Testis (tissue), 3 donors: ENCODE measurements around the gene SPACA7. TPM values are rescaled to one million over a fixed set of nuclear protein-coding genes. Genes with fewer than 3 reads are reported as not detected.
"Not testable (repeated sequence)": the region's sequence is repeated elsewhere in the genome, so short reads cannot be mapped to it uniquely, and the experiment has no call there.

Source experiments
- DNase-seq: peaks from one replicate; pipeline ENCODE4 v3.0.0-alpha.2; 2019
- H3K27ac ChIP-seq, 2 donors: fragments of 200-600 bp; sonication (generic); one replicate each; pipeline ENCODE4 v1.5.1; 2019
- H3K27me3 ChIP-seq: fragments of 200-600 bp; sonication (generic); one replicate; pipeline ENCODE4 v1.5.1; 2019
- H3K36me3 ChIP-seq: fragments of 200-600 bp; sonication (generic); one replicate; pipeline ENCODE4 v1.5.1; 2017; ENCODE audit warnings: low read depth; ENCODE audit errors: missing control alignments
- H3K4me1 ChIP-seq: fragments of 200-600 bp; sonication (generic); one replicate; pipeline ENCODE4 v1.5.1; 2019
- H3K4me3 ChIP-seq, 2 donors: fragments of 200-600 bp; sonication (generic); one replicate each; pipeline ENCODE4 v1.5.1; 2017 to 2019
- H3K9me3 ChIP-seq: fragments of 200-600 bp; sonication (generic); one replicate; pipeline ENCODE4 v1.5.1; 2017
- CTCF ChIP-seq, 3 experiments: fragments of 450-650 bp in 2 of 3; fragments of 200-600 bp in 1 of 3; sonication (generic) in 1 of 3; IDR thresholded peaks; one replicate each; pipeline ENCODE4 v1.5.1; 2016 to 2019; ENCODE audit warnings: antibody characterized with exemption in 3 of 3, mild to moderate bottlenecking in 2 of 3, moderate library complexity in 1 of 3
- POLR2A ChIP-seq: fragments of 450-650 bp; IDR thresholded peaks from one replicate; pipeline ENCODE4 v1.6.1; 2017; ENCODE audit warnings: antibody characterized with exemption, mild to moderate bottlenecking, moderate library complexity
- WGBS, 2 donors: methylation state at CpG; one replicate each; pipeline ENCODE4 v1.1.5; 2018; 5-methylcytosine and 5-hydroxymethylcytosine counted together
- intact Hi-C: fragments of 100-400 bp; cut with DNase I; formaldehyde crosslinking; loops from one replicate; pipeline ENCODE4 v1.15.1; 2023; ENCODE audit warnings: low total_unique reads
- polyA plus RNA-seq: library from polyadenylated mRNA; stranded (reverse); fragments of 350-450 nt; fragmentation: Illumina TruSeq; extraction: RNeasy Lipid Tissue Mini Kit (QIAGEN cat#74804); gene quantifications from one replicate; pipeline ENCODE4 v1.2.3, GENCODE V29; 2014; ENCODE audit warnings: low read depth, low replicate concordance; ENCODE audit not compliant: insufficient read depth
- total RNA-seq, 2 donors: library from RNA; depleted of rRNA; stranded (reverse); fragments of >200 nt; gene quantifications; one replicate each; pipeline ENCODE4 v1.2.3, GENCODE V29; 2016

The SPACA7 gene
- total and polyA plus RNA-seq, 3 donors from 2014 or later = 27.7 to 97.6 (median 63.0) TPM

- no peaks in the 10 kb centered on the region for H3K9me3 ChIP-seq
- H3K4me1 ChIP-seq = no peaks in the 10 kb centered on the region
- DNase-seq = no peak
- intact Hi-C loops = no loop called here
- no peak overlapping the region for H3K4me3 ChIP-seq
- no peak for TF ChIP-seq CTCF (IDR thresholded peaks at IDR 0.05)
- no peak for TF ChIP-seq POLR2A
- H3K27ac ChIP-seq = no peak overlapping the region
- H3K36me3 ChIP-seq = no peaks in the 10 kb centered on the region
- no peaks in the 10 kb centered on the region for H3K27me3 ChIP-seq
These were observed 52.5 kb downstream of the SPACA7 start for GRCh38 chr13:112428704-112429103.

GRCh38 chr13:112431734-112432133 lies 55.6 kb downstream of the SPACA7 start:
- intact Hi-C loops = no loop called here
- Histone ChIP-seq H3K36me3 (no peaks in the 10 kb centered on the region), H3K4me1 (no peaks in the 10 kb centered on the region), H3K4me3 (no peak overlapping the region), H3K27ac (no peak overlapping the region), H3K9me3 (no peaks in the 10 kb centered on the region), H3K27me3 (no peaks in the 10 kb centered on the region)
- TF ChIP-seq POLR2A (no peak), CTCF (IDR thresholded peaks at IDR 0.05) (no peak)
- 77 to 83% methylated on average over 5 of the region's 5 CpGs for WGBS, 2 donors
- DNase-seq = no peak

- 83% methylated on average over 4 of the region's 5 CpGs; no CpG with 5 or more reads in 1 of the 2 donors for WGBS, 2 donors
- not testable (repeated sequence) for H3K4me3 ChIP-seq, H3K36me3 ChIP-seq
These were observed 56.6 kb downstream of the SPACA7 start for GRCh38 chr13:112432734-112433133.

GRCh38 chr13:112433517-112433916 lies 57.4 kb downstream of the SPACA7 start:
- H3K36me3 ChIP-seq, H3K4me3 ChIP-seq, DNase-seq, H3K9me3 ChIP-seq, intact Hi-C loops, H3K27me3 ChIP-seq, H3K27ac ChIP-seq, H3K4me1 ChIP-seq: not testable (repeated sequence)
- WGBS, 2 donors = 75 to 88% methylated on average over 6 to 12 of the region's 16 CpGs

More at GRCh38 chr13:112432734-112433133, 56.6 kb downstream of the SPACA7 start:
- H3K4me1 ChIP-seq, H3K9me3 ChIP-seq, DNase-seq, H3K27ac ChIP-seq, intact Hi-C loops, H3K27me3 ChIP-seq: not testable (repeated sequence)

GRCh38 chr13:112434032-112434431 lies 57.9 kb downstream of the SPACA7 start:
- Histone ChIP-seq H3K27ac (no peak overlapping the region), H3K4me3 (no peak overlapping the region), H3K36me3 (no peaks in the 10 kb centered on the region), H3K4me1 (no peaks in the 10 kb centered on the region), H3K9me3 (no peaks in the 10 kb centered on the region), H3K27me3 (no peaks in the 10 kb centered on the region)
- intact Hi-C loops = no loop called here
- TF ChIP-seq CTCF (IDR thresholded peaks at IDR 0.05) = no peak
- no peak for TF ChIP-seq POLR2A
- DNase-seq = no peak
- WGBS, 2 donors = 71 to 89% methylated on average over 3 to 13 of the region's 13 CpGs

GRCh38 chr13:112434937-112435523 lies 58.9 kb downstream of the SPACA7 start:
- no peak for DNase-seq
- Histone ChIP-seq H3K27me3 (no peaks in the 10 kb centered on the region), H3K9me3 (no peaks in the 10 kb centered on the region), H3K4me1 (no peaks in the 10 kb centered on the region), H3K27ac (no peak overlapping the region), H3K36me3 (no peaks in the 10 kb centered on the region), H3K4me3 (no peak overlapping the region)
- intact Hi-C loops = no loop called here
- TF ChIP-seq CTCF (IDR thresholded peaks at IDR 0.05) = no peak
- TF ChIP-seq POLR2A = no peak
- 93 to 95% methylated on average over 12 of the region's 12 CpGs for WGBS, 2 donors
